ENCODE measurements around the gene EYS. TPM values are rescaled to one million over a fixed set of nuclear protein-coding genes. Genes with fewer than 3 reads are reported as not detected.

The EYS gene
- total and polyA plus RNA-seq, 2 of the 8 experiments (the other 6 are each of a cell fraction or from before 2014, with no cell fraction given), result 0.05 to 0.13 TPM

DNA sequence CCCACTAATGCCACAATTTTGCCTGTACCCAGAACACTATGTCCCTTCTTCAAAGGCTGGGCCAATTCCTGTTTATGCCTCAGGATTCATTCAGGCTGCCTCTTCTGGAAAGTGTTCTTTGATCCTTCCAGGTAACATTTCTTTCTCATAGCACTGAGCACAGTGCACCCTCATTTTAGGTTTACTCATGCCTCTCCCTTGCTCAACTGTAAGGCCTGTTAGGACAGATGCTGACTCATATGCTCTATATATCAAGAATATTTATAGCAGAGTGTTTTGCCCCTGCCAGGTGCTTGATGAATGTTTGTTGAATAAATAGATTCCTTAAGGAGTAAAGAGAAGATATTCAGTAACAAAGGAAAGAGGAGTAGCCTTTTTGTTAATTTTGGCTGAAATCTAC is 1807.5 kb downstream of the EYS start:
- H3K36me3 ChIP-seq (ENCODE audit: control insufficient read depth in 2 of 4, insufficient read depth in 4 of 4, low read length in 3 of 4), result no peaks in the 10 kb centered on the region
- H3K23me2 ChIP-seq (ENCODE audit: low read depth, low read length), result no peaks in the 10 kb centered on the region
- POLR2A ChIA-PET (ENCODE audit: partially characterized antibody), result no interaction called here
- no peak overlapping the region for H4K5ac ChIP-seq (ENCODE audit: insufficient read length, low read depth, low read length)
- H3K4ac ChIP-seq (replicated peaks; ENCODE audit: insufficient read length, low read depth, low read length), result no peak overlapping the region
- CTCF ChIA-PET (ENCODE audit: partially characterized antibody), result no interaction called here
- no peaks in the 10 kb centered on the region for H3K9me3 ChIP-seq (ENCODE audit: insufficient read depth in 2 of 2, low read depth in 1 of 2, low read length in 1 of 2)
- H4K20me1 ChIP-seq (replicated peaks in 1 of 2; ENCODE audit: control insufficient read depth in 1 of 2, insufficient read depth in 2 of 2, low read length in 2 of 2), result no peaks in the 10 kb centered on the region
- H3K18ac ChIP-seq (ENCODE audit: extremely low read depth, low read length), result no peak overlapping the region
- no peak overlapping the region for H2BK120ac ChIP-seq (replicated peaks; ENCODE audit: low read depth, low read length)
- TF ChIP-seq, protein P1, sequence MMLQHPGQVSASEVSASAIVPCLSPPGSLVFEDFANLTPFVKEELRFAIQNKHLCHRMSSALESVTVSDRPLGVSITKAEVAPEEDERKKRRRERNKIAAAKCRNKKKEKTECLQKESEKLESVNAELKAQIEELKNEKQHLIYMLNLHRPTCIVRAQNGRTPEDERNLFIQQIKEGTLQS (IDR thresholded peaks at IDR 0.05; ENCODE audit: insufficient read depth, low read depth, low read length), result no peak
- TF ChIP-seq CEBPB (IDR thresholded peaks at IDR 0.05; ENCODE audit: low read depth, low read length), result no peak
- TF ChIP-seq RXRA (IDR thresholded peaks at IDR 0.05; ENCODE audit: insufficient read depth, low read depth, low read length), result no peak
- no peak for TF ChIP-seq KDM1A (IDR thresholded peaks at IDR 0.05; ENCODE audit: borderline replicate concordance, low read length)
- TF ChIP-seq POLR2AphosphoS5 (IDR thresholded peaks at IDR 0.05; ENCODE audit: low read depth, low read length), result no peak
- TF ChIP-seq EZH2 (IDR thresholded peaks at IDR 0.05; ENCODE audit: low read depth, low read length, severe bottlenecking), result no peak
- no peak overlapping the region for H3K4me3 ChIP-seq (ENCODE audit: extremely low read depth in 1 of 4, insufficient read depth in 2 of 4, low read depth in 3 of 4, low read length in 4 of 4)
- no peak overlapping the region for H4K91ac ChIP-seq (replicated peaks; ENCODE audit: insufficient read length, low read length)
- no peak overlapping the region for H3K4me2 ChIP-seq (ENCODE audit: insufficient read depth in 1 of 2, low read depth in 2 of 2, low read length in 2 of 2)
- H3K27me3 ChIP-seq (replicated peaks in 1 of 4; ENCODE audit: control insufficient read depth in 3 of 4, extremely low read depth in 1 of 4, insufficient read depth in 3 of 4, low read length in 3 of 4), result no peaks in the 10 kb centered on the region
- no peak for DNase-seq (ENCODE audit: low read depth in 1 of 2, low spot score in 2 of 2)
- H2AK5ac ChIP-seq (ENCODE audit: low read depth, low read length), result no peak overlapping the region
- H3K23ac ChIP-seq (ENCODE audit: insufficient read length), result no peak overlapping the region
- H2BK15ac ChIP-seq (ENCODE audit: low read length), result no peak overlapping the region
- no peaks in the 10 kb centered on the region for H3K4me1 ChIP-seq (replicated peaks in 1 of 4; ENCODE audit: control insufficient read depth in 3 of 4, insufficient read depth in 4 of 4, low read length in 3 of 4)
- no peak overlapping the region for H2AFZ ChIP-seq (ENCODE audit: low read length)
- H3K9ac ChIP-seq (replicated peaks in 1 of 4; ENCODE audit: extremely low read depth in 1 of 4, low read depth in 3 of 4, low read length in 3 of 4), result no peak overlapping the region
- no peak overlapping the region for H3K56ac ChIP-seq (replicated peaks; ENCODE audit: insufficient read length, low read depth, low read length)
- H2BK12ac ChIP-seq (ENCODE audit: low read depth, low read length), result no peak overlapping the region
- H3K14ac ChIP-seq (ENCODE audit: insufficient read length), result no peak overlapping the region
- H3K27ac ChIP-seq (ENCODE audit: low read depth, low read length), result no peak overlapping the region
- no peak overlapping the region for H2BK20ac ChIP-seq (ENCODE audit: low read length)
- no peaks in the 10 kb centered on the region for H3K79me2 ChIP-seq (ENCODE audit: control insufficient read depth in 1 of 2, insufficient read depth in 2 of 2, low read length in 2 of 2)
- no peak for FAIRE-seq
- H3K79me1 ChIP-seq (ENCODE audit: low read depth, low read length), result no peaks in the 10 kb centered on the region
- H4K8ac ChIP-seq (ENCODE audit: extremely low read depth, insufficient read depth, low read length), result no peak overlapping the region
- H2BK5ac ChIP-seq (ENCODE audit: low read depth, low read length), result no peak overlapping the region

All from H1 (cell line).